GM21360 (cell line): ENCODE results near the gene GABRA5.

Experiments used
- ATAC-seq: cut with Tn5 transposase; IDR thresholded peaks from one replicate; pipeline ENCODE4 v1.9.1; 2021; ENCODE audit warnings: mild to moderate bottlenecking, moderate library complexity; ENCODE audit not compliant: unreplicated experiment

The GABRA5 gene

DNA sequence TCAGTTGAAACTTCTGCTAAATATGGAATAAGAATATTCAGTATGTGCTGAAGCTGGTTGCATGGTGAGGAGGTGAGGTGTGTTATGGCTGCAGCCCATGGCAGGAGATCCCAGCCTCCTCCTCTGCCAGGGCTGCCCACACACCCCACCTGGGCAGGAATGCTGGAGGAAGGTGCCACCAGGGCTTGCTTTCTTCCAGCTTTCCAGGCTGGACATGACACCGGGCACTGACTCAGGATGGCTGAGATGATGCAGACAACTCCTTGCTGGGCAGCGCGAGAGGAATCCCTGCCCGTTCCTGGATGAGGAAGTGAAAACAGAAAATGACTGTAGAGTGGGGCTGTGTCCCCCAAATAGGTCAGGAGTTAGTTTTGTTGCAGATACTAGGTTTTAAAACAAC lies 118.2 kb downstream of the GABRA5 start:
- no peak for ATAC-seq

DNA sequence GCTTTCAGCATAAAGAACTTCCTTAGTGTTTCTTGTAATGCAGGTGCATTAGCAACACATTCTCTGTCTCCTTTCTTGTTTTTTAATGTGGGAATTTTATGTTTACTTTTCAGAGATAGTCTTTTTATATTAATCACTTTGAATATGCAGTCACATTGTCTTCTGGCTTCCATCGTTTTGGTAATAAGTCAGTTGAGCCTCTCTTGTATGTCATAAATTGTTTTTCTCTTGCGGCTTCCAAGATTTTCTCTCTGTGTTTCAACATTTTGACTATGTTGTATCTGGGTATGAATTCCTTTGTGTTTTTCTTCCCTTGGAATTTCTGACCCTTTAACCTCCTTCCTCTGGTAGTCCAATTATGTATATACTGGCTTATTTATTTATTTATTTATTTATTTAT lies 129.4 kb downstream of the GABRA5 start:
- no peak for ATAC-seq
